Measurements from ENCODE around the gene DDX54.

DNA sequence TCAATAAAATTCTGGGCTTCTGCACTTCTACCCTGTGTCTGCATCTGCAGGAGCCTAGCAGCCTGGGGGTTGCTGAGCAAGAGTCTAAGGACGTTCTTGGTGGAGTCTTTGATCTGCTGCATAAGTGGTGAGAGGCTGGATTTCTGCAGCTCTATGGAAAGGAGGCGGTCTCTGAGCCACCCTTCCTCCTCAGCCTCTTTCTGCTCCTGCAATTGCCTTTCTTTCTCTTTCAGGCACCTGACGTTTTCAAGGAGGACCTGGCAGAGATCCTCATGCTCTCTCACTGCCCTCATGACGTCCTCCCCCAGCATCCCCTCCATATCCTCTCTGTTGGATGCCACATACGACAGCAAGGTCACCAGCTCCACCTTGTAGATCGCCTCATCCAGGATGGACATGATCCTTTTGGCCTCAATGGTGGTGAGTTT, 22.3 kb upstream of the DDX54 start:
- TF ChIP-seq, protein P1, sequence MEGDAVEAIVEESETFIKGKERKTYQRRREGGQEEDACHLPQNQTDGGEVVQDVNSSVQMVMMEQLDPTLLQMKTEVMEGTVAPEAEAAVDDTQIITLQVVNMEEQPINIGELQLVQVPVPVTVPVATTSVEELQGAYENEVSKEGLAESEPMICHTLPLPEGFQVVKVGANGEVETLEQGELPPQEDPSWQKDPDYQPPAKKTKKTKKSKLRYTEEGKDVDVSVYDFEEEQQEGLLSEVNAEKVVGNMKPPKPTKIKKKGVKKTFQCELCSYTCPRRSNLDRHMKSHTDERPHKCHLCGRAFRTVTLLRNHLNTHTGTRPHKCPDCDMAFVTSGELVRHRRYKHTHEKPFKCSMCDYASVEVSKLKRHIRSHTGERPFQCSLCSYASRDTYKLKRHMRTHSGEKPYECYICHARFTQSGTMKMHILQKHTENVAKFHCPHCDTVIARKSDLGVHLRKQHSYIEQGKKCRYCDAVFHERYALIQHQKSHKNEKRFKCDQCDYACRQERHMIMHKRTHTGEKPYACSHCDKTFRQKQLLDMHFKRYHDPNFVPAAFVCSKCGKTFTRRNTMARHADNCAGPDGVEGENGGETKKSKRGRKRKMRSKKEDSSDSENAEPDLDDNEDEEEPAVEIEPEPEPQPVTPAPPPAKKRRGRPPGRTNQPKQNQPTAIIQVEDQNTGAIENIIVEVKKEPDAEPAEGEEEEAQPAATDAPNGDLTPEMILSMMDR (IDR thresholded peaks at IDR 0.05), result no peak
- TF ChIP-seq POLR2A (IDR thresholded peaks at IDR 0.05) (no peak), EP300 (IDR thresholded peaks at IDR 0.05) (no peak), POLR2AphosphoS5 (IDR thresholded peaks at IDR 0.05) (no peak)

All from suprapubic skin (tissue), 4 donors.